ENCODE results near the gene VAT1.

The VAT1 gene

DNA sequence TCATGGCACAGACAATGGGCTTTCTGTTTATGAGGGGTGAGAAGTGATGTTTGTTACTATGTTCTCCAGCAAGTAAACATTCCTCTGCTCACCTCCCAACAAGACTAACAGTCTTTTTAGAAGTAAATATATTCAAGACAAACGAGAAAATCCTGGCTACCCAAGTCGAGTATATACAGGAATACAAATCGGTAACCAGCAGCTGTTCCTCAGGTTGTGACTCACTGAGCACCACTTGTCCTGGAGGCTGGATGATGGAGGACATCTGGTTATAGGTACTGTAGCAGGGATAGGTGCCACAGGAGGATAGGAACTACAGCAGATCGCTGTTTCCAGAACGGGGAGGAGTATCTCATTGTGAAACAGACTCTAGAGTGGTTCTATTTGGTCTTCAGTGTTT is 29.3 kb downstream of the VAT1 start:
- H3K4me3 ChIP-seq (ENCODE audit: low read depth, low read length), result no peak overlapping the region
- in situ Hi-C loops (cut with HindIII; ENCODE audit: low sequenced_read_pairs), result no loop called here
- no peak for DNase-seq (ENCODE audit: low read depth)
- TF ChIP-seq, protein P1, sequence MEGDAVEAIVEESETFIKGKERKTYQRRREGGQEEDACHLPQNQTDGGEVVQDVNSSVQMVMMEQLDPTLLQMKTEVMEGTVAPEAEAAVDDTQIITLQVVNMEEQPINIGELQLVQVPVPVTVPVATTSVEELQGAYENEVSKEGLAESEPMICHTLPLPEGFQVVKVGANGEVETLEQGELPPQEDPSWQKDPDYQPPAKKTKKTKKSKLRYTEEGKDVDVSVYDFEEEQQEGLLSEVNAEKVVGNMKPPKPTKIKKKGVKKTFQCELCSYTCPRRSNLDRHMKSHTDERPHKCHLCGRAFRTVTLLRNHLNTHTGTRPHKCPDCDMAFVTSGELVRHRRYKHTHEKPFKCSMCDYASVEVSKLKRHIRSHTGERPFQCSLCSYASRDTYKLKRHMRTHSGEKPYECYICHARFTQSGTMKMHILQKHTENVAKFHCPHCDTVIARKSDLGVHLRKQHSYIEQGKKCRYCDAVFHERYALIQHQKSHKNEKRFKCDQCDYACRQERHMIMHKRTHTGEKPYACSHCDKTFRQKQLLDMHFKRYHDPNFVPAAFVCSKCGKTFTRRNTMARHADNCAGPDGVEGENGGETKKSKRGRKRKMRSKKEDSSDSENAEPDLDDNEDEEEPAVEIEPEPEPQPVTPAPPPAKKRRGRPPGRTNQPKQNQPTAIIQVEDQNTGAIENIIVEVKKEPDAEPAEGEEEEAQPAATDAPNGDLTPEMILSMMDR (IDR thresholded peaks at IDR 0.05; ENCODE audit: low read depth, low read length, missing control alignments), result no peak

DNA sequence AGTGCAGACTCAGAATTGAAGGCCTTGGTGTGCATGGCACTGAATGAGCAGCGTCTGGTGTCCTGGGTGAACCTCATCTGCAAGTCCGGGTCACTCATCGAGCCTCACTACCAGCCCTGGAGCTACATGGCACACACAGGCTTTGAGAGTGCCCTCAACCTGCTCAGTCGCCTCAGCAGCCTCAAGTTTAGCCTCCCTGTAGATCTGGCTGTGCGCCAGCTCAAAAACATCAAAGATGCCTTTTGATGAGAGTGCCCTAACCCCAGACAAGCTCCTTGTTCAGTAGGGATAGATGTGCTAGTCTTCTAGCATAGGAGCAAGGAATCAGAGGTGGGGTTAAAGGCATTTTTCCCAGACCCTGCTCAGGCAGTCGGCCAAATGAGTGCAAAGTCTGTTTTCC is 30.7 kb downstream of the VAT1 start:
- H3K4me3 ChIP-seq (ENCODE audit: low read depth, low read length), result no peak overlapping the region

DNA sequence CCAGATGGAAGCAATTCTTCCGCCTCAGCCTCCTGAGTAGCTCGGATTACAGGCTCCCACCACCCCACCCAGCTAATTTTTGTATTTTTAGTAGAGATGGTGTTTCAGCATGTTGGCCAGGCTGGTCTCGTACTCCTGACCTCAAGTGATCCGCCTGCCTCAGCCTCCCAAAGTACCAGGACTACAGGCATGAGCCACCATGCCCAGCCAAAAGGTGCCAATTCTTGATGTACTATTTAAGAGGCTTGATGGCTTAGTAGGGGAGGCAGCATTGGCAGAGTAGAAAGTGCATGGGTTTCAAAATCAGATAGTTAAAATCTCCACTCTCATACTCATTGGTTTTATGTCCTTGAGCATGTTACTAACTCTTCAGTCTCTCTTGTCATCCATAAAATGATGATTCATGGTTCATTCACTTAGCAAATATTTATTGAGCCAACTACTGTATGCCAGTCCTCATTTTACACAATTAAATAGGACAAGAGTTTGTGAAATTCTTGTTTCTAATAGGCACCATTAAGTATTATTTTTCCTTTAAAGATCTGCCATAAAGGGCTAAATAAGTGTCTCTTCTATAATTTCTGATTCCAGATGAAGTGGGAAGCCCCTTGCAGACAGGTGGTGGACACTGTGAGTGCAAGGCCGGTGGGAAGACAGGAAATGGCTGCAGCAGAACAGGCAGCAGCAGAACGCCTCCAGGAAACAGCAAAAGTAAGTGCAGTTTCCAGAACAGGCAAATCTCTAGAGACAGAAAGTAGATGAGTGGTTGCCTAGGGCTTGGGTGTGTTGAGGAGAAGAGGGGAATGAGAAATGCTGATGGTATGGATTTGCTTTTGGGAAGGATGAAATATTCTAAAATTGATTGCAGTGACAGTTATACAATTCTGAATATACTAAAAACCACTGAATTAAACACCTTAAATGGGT is 32.2 kb downstream of the VAT1 start:
- no peak overlapping the region for H3K4me3 ChIP-seq (ENCODE audit: low read depth, low read length)
- TF ChIP-seq, protein P1 (IDR thresholded peaks at IDR 0.05; ENCODE audit: low read depth, low read length, missing control alignments), result no peak
- in situ Hi-C loops (cut with HindIII; ENCODE audit: low sequenced_read_pairs), result no loop called here
- no peak for DNase-seq (ENCODE audit: low read depth)

More for the DNA sequence above, 30.7 kb downstream of the VAT1 start:
- DNase-seq (ENCODE audit: low read depth), result no peak
- in situ Hi-C loops (cut with HindIII; ENCODE audit: low sequenced_read_pairs), result no loop called here
- TF ChIP-seq, protein P1 (IDR thresholded peaks at IDR 0.05; ENCODE audit: low read depth, low read length, missing control alignments), result no peak

DNA sequence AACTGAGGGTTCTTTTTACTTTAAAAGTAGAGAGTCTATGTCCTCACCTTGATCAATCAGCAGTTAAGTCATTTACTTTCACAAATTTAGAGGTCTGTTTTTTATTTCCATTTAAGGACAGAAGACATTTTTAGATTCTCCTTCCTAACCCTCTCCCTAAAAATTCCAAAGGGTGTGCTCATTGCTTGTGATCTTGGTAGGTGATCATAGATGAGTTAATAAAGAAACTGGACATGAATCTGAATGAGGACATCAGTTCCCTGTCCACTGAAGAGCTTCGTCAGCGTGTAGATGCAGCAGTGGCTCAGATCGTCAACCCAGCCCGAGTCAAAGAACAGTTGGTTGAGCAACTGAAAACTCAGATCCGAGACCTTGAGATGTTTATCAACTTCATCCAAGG is 33.0 kb downstream of the VAT1 start:
- no peak for DNase-seq (ENCODE audit: low read depth)
- H3K4me3 ChIP-seq (ENCODE audit: low read depth, low read length), result no peak overlapping the region
- TF ChIP-seq, protein P1 (IDR thresholded peaks at IDR 0.05; ENCODE audit: low read depth, low read length, missing control alignments), result no peak
- in situ Hi-C loops (cut with HindIII; ENCODE audit: low sequenced_read_pairs), result no loop called here

DNA sequence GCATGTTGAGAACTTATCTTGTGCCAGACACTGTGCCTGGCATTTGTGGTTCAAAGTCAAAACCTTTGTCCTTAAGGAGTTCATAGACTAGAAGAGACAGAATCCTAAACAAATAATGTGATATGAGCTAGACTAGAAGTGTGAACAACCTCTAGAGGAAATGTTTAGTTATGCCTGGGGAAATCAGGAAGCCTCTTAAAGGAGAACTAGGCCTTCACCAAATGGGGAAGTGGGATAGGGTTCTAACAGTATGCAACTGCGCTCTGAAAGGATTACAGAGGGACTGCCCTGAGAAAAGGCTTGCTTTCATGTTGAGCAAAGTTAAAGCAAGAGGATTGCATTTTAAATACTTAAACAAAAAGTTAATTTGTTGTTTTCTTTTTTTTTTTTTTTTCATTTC is 37.0 kb downstream of the VAT1 start:
- no peak overlapping the region for H3K4me3 ChIP-seq (ENCODE audit: low read depth, low read length)
- TF ChIP-seq, protein P1 (IDR thresholded peaks at IDR 0.05; ENCODE audit: low read depth, low read length, missing control alignments), result no peak
- in situ Hi-C loops (cut with HindIII; ENCODE audit: low sequenced_read_pairs), result no loop called here
- DNase-seq (ENCODE audit: low read depth), result no peak

DNA sequence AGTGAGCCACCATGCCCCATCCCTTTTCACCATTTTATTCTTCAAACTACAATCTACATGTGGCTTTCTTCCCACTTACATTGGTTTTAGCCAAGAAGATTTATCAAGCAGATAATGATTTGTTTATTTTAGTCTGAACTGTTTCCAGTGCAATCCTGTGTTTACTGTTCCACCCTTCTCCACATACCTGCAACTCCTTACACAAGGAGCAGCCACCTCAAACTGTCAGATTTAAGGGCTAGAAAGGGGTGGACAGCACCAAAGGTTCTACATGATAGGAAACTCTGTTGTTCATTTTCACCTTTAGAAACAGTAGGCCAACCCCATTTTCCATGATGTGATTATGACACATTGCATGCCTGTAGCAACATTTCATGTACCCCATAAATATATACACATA is 39.9 kb downstream of the VAT1 start:
- no peak for DNase-seq (ENCODE audit: low read depth)
- TF ChIP-seq, protein P1 (IDR thresholded peaks at IDR 0.05; ENCODE audit: low read depth, low read length, missing control alignments), result no peak
- H3K4me3 ChIP-seq (ENCODE audit: low read depth, low read length), result no peak overlapping the region
- in situ Hi-C loops (cut with HindIII; ENCODE audit: low sequenced_read_pairs), result no loop called here

Measured in astrocyte of the cerebellum (primary cell).